ENCODE results near the gene NCOA7.

- TF ChIP-seq CTCF (IDR thresholded peaks at IDR 0.05) (no peak), POLR2A (IDR thresholded peaks at IDR 0.05) (no peak)
Observed at GRCh38 chr6:125888989-125889656, 98.4 kb downstream of the NCOA7 start.
